GM12874 (cell line): Measurements from ENCODE around the gene COL24A1.

Source experiments
- CTCF ChIP-seq: IDR thresholded peaks from 2 replicates; pipeline ENCODE4 v1.5.1; 2011; ENCODE audit warnings: low read depth, mild to moderate bottlenecking, control low read depth, low read length, moderate library complexity; ENCODE audit not compliant: insufficient read depth

The COL24A1 gene

GRCh38 chr1:85849660-85850059 lies 306.9 kb downstream of the COL24A1 start:
- TF ChIP-seq CTCF: no peak

- no peak for TF ChIP-seq CTCF
These were observed 309.2 kb downstream of the COL24A1 start for GRCh38 chr1:85847356-85847755.

GRCh38 chr1:85846706-85847105 lies 309.9 kb downstream of the COL24A1 start:
- TF ChIP-seq CTCF: no peak

GRCh38 chr1:85839459-85839858 lies 317.1 kb downstream of the COL24A1 start:
- no peak for TF ChIP-seq CTCF

GRCh38 chr1:85838238-85838637 lies 318.3 kb downstream of the COL24A1 start:
- no peak for TF ChIP-seq CTCF

- no peak for TF ChIP-seq CTCF
These were observed 319.8 kb downstream of the COL24A1 start for GRCh38 chr1:85836736-85837135.

- TF ChIP-seq CTCF: no peak
These were observed 325.7 kb downstream of the COL24A1 start for GRCh38 chr1:85830837-85831236.
